HG02571 (cell line): ENCODE measurements around the gene SPNS2.

Source experiments
- ATAC-seq: cut with Tn5 transposase; IDR thresholded peaks from one replicate; pipeline ENCODE4 v1.9.1; 2021; ENCODE audit warnings: mild to moderate bottlenecking, moderate library complexity; ENCODE audit not compliant: unreplicated experiment

The SPNS2 gene, protein sequence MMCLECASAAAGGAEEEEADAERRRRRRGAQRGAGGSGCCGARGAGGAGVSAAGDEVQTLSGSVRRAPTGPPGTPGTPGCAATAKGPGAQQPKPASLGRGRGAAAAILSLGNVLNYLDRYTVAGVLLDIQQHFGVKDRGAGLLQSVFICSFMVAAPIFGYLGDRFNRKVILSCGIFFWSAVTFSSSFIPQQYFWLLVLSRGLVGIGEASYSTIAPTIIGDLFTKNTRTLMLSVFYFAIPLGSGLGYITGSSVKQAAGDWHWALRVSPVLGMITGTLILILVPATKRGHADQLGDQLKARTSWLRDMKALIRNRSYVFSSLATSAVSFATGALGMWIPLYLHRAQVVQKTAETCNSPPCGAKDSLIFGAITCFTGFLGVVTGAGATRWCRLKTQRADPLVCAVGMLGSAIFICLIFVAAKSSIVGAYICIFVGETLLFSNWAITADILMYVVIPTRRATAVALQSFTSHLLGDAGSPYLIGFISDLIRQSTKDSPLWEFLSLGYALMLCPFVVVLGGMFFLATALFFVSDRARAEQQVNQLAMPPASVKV

DNA sequence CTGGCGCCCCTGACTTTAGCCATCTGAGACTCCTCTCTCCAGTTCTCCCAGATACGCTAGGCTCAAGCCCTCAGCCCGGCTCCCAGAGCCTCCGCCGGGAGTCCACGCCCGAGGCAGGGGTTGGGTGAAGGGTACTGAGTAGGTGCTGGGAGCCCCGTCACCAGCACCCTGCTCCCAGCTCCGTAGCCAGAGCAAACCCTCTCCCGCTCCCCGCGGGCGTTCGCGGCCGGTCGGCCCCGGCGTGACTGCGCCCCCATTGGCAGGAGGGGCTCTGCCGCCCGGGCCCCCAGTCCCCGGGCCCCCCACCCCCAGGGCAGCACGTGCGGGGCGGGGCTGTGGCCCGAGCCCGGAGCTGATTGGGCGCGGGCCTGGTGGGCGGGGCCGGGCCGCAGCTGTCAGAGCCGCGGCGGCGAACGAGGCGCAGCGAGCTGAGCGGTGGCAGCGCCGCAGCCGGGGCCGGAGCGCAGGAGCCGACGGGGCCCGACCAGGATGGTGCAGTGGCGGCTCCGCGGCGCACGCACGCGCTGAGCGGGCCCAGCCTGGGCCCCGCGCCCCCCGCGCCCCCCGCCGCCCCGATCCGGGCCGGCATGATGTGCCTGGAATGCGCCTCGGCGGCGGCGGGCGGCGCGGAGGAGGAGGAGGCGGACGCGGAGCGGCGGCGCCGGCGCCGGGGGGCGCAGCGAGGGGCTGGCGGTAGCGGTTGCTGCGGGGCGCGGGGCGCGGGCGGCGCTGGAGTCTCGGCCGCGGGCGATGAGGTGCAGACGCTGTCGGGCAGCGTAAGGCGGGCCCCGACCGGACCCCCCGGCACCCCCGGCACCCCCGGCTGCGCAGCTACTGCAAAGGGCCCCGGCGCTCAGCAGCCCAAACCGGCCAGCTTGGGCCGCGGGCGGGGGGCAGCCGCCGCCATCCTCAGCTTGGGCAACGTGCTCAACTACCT, at the start of gene SPNS2:
Gene SPNS2, plus strand, starts transcription at position 421 of the 937 bp plus-strand sequence. Its CDS starts 167 bp downstream, at position 588.
- ATAC-seq: peak; percentile 67

DNA sequence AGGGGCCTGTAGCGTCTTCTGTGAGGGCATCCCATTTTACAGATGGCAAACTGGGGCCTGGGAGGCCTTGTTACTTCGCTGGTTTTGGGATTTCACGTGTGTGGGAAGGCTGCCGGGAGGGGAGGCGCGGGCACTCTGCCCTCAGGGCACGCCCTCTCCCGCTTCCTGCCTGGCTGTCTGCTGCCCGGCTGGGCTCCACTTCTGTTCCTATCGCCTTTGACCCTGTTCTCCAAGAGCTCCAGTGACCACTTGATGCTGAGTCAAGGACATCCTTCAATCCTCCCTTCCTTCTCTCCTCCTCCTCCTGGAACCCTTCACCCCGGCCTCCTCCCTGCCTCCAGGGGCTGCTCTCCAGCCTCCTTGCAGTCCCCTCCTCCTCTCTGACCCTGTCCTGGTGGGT, 48.9 kb upstream of the SPNS2 start:
- ATAC-seq: no peak

- ATAC-seq: no peak
Observed at GRCh38 chr17:4450710-4451316, 47.9 kb upstream of the SPNS2 start.

- ATAC-seq: no peak
Observed at GRCh38 chr17:4453812-4454591, 44.7 kb upstream of the SPNS2 start.

GRCh38 chr17:4460661-4461060, 38.0 kb upstream of the SPNS2 start:
- ATAC-seq: no peak

- ATAC-seq: no peak
Observed at GRCh38 chr17:4463818-4464476, 34.7 kb upstream of the SPNS2 start.

GRCh38 chr17:4465786-4466185, 32.9 kb upstream of the SPNS2 start:
- ATAC-seq: no peak

DNA sequence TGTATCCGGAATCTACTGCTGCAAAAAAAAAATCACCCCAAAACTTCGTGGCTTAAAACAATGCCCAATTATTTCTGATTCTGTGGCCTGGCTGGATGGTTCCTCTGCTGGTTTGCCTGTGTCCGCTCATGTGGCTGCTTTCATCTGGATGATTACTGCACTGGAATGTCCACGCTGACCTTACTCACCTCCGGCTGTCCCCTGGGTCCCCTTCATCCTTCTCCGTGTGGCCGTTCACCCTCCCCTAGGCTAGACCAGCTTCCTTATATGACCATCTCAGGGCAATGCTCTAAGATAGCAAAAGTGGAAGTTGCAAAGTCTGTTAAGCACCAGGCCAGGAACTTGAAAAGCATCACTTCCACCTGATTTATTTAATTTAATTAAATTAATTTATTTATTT, 31.4 kb upstream of the SPNS2 start:
- no peak for ATAC-seq

DNA sequence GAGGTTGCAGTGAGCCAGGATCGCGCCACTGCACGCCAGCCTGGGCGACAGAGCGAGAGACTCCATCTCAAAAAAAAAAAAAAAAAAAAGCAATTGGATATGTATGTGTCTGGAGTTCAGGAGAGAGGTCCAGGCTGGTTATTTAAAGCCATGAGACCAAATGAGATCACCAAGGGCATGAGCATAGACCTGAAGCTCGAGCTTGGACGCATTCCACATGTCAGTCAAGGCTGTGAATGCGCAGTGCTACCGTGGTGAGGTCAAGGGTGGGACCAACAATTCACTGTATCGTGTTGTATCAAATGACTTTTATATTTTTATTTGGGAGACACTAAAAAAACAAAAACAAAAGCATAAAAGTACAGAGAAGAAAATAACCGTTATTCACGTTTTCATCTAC, 29.1 kb upstream of the SPNS2 start:
- no peak for ATAC-seq

GRCh38 chr17:4472286-4472685, 26.4 kb upstream of the SPNS2 start:
- ATAC-seq: no peak

- ATAC-seq: no peak
Observed at GRCh38 chr17:4474093-4474492, 24.6 kb upstream of the SPNS2 start.

DNA sequence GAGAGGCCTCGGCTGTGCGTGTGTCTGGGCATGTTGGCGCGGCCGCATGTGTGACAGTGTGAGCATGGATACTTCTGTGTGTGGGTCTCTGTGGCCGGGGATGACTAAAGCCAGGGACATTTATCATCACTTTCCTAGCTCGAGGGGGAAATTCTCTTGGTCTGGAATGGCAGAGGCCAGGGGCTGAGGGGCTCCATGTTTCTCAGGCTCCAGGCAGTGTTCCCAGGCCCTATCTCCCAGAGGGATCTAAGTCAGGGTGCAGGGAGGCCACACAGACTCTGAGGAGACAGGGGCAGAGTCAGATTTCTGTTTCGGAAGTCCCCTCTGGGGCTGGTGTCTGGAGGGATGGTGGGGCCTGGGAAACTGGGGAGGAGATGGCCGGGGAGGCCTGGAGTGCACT, 23.7 kb upstream of the SPNS2 start:
- no peak for ATAC-seq

DNA sequence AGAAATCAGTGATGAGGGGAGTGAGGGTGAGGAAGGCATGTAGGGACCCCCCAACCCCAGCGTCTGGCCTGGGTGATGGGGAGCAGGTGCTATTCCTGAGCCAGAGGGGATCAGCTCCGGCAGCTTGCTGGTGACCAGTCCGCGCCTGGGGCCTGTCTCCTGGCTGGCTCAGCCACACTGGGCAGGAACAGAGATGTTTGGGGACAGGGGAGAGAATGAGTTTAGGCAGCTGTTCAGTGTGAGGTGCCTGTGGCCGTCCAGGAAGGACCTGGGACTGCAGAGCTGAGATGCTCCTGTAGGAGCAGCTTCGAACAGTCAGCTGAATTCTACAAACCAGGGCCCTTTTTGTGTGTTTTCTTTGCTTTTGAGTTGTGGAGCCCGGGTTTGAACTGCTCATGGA, 23.2 kb upstream of the SPNS2 start:
- ATAC-seq: no peak

GRCh38 chr17:4476017-4476416, 22.7 kb upstream of the SPNS2 start:
- ATAC-seq: no peak

GRCh38 chr17:4476511-4477070, 22.1 kb upstream of the SPNS2 start:
- ATAC-seq: no peak

DNA sequence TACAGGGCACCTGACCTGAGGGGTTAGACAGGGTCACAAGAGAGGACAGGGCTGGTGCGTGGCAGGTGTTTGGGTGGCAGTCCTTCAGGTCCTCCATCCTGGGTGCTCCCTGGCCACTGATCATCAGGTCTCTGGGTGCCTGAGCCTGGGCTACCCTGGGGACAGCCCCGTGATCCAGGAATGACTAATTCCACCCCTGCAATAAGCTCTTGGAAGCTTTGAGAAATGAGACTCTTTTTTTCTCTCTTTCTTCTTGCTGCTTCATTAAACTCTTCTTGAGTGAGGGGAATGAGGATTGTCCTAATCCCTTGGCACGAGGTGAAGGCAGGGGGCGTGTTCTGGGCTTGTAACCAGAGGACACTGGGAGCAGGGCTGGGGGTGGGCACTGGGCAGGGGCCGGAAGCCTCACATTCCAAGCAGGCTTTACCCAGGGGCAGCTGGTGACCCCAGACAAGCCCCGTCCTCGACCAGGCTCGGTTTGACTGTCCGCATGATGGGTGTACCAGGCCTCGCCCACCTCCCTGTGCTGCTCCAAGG, 21.4 kb upstream of the SPNS2 start:
- no peak for ATAC-seq

DNA sequence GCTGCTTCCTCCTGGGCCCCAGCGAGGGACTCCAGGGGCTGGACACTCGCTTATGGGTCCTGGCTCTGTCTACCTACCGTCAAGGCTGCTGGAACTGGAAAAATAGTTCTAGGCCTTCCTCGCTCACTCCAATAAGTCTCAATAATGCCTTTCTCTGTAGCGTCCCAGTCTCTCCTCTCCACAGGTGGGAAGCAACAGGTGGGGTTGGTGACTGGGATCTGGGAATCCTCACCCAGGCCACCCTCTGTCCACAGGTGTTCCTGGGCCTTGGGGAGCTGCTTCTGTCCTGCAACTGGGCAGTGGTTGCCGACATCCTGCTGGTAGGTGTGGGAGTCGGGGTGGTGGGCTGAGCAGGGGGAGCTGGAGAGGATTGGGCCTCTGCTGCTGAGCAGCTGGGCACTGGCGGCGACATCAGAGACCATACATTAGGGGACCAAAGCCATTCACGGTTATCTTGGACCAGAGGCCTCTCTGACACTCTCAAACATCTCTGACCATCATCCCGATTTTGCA, 20.3 kb upstream of the SPNS2 start:
- no peak for ATAC-seq

DNA sequence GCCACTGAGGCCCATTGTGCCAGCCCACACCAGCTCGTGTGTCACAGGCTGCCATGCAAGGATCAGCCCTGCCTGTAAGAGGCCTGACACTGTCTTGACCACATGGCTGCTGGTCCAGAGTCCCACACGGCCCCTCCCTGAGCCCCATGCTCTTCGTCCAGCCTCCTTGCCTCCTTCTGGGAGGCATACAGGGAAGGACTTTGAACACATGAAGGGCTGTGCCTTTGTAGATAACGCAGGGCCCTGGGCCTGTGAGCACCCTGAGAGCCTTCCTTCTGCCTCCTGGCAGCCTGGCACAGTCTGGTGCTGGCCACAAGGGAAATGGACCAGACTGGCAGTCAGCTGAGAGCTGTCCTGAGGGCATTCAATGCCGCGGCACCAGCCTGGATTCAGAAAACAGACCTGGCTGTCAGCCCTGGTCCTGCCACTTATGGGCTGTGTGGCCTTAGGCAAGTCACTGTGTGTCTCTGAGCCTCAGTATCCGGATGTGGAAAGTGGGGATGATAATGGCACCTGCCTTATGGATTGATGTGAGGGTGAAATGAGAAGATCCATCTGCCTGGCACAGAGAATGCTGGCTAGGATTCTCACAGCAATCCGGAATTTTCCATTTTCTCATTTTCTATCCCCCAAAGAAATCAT, 19.2 kb upstream of the SPNS2 start:
- ATAC-seq: no peak
